Sigmoid colon (tissue), 7 donors: ENCODE measurements around the gene PUS1. TPM values are rescaled to one million over a fixed set of nuclear protein-coding genes. Genes with fewer than 3 reads are reported as not detected.

Experiments used
- DNase-seq: peaks from one replicate; pipeline ENCODE4 v3.0.0-alpha.2; 2019
- H3K27ac ChIP-seq, 4 donors: fragments of 200-600 bp; sonication (generic); one replicate each; pipeline ENCODE4 v1.5.1; 2016 to 2019; ENCODE audit warnings: mild to moderate bottlenecking in 1 of 4
- H3K27me3 ChIP-seq, 3 donors: fragments of 200-600 bp; sonication (generic); one replicate each; pipeline ENCODE4 v1.5.1; 2019; ENCODE audit warnings: mild to moderate bottlenecking in 1 of 3
- H3K36me3 ChIP-seq, 4 donors: fragments of 200-600 bp; sonication (generic); one replicate each; pipeline ENCODE4 v1.5.1; 2016 to 2019
- H3K4me1 ChIP-seq, 4 donors: fragments of 200-600 bp; sonication (generic); one replicate each; pipeline ENCODE4 v1.5.1; 2017 to 2019
- H3K4me3 ChIP-seq, 4 donors: fragments of 200-600 bp; sonication (generic); one replicate each; pipeline ENCODE4 v1.5.1; 2017 to 2019; ENCODE audit warnings: mild to moderate bottlenecking in 2 of 4, moderate library complexity in 1 of 4
- H3K9me3 ChIP-seq, 4 donors: fragments of 200-600 bp in 3 of 4; sonication (generic) in 3 of 4; one replicate each; pipeline versions ENCODE4 v1.5.1 to v1.6.1; 2013 to 2019
- CTCF ChIP-seq, 4 experiments: fragments of 450-650 bp in 3 of 4; fragments of 200-600 bp in 1 of 4; IDR thresholded peaks; one replicate each; pipeline ENCODE4 v1.5.1; 2016 to 2019; ENCODE audit warnings: antibody characterized with exemption in 4 of 4, mild to moderate bottlenecking in 3 of 4, moderate library complexity in 2 of 4
- EP300 ChIP-seq, 4 donors: sonication (generic); formaldehyde crosslinking; IDR thresholded peaks; one replicate each; pipeline ENCODE4 v1.6.1; 2017; ENCODE audit warnings: antibody characterized with exemption in 4 of 4
- POLR2A ChIP-seq, 2 donors: fragments of 450-650 bp; IDR thresholded peaks; one replicate each; pipeline ENCODE4 v1.6.1; 2016; ENCODE audit warnings: antibody characterized with exemption in 2 of 2, mild to moderate bottlenecking in 2 of 2, moderate library complexity in 2 of 2
- POLR2AphosphoS5 ChIP-seq, 4 donors: sonication (generic); formaldehyde crosslinking; IDR thresholded peaks; one replicate each; pipeline ENCODE4 v1.6.1; 2017; ENCODE audit warnings: antibody characterized with exemption in 4 of 4
- WGBS, 2 donors: extraction: QIAGEN DNeasy Blood & Tissue Kit; methylation state at CpG; one replicate each; pipeline ENCODE4 v1.1.7; 2013; 5-methylcytosine and 5-hydroxymethylcytosine counted together
- intact Hi-C: fragments of 100-400 bp; cut with DNase I; formaldehyde crosslinking; loops from one replicate; pipeline ENCODE4 v1.15.1; 2023
- polyA plus RNA-seq, 3 donors: library from polyadenylated mRNA; stranded (reverse); fragments of 200-250 nt; gene quantifications; one replicate each; pipeline ENCODE4 v1.2.3, GENCODE V29; 2013
- total RNA-seq, 4 donors: library from RNA; depleted of rRNA; stranded (reverse); fragments of >200 nt; gene quantifications; one replicate each; pipeline ENCODE4 v1.1.0, GENCODE V29; 2016
- donor health status: healthy with polysubstance abuse.
- donor health status: Bipolar disorder and iron deficiency.
- donor health status: healthy.

PUS1 gene
- total and polyA plus RNA-seq, 7 donors = 7.6 to 33.8 (median 9.1) TPM

GRCh38 chr12:131929581-131930456, 743 bp downstream of the PUS1 start:
- TF ChIP-seq POLR2A (IDR thresholded peaks at IDR 0.05) (no peak), CTCF (IDR thresholded peaks at IDR 0.05) (no peak), EP300 (IDR thresholded peaks at IDR 0.05) (no peak), POLR2AphosphoS5 (IDR thresholded peaks at IDR 0.05) (no peak)
- H3K9me3 ChIP-seq = no peaks in the 10 kb centered on the region
- no peaks in the 10 kb centered on the region for H3K27me3 ChIP-seq
- H3K4me3 ChIP-seq = peak overlapping the region; percentile 58 to 93 (median 88)
- peaks cover 0 to 31% (median 18%) of the 10 kb centered on the region in 4 donors for H3K36me3 ChIP-seq
- peak overlapping the region; percentile 61 to 94 (median 93) for H3K27ac ChIP-seq
- peaks cover 0 to 24% (median 16%) of the 10 kb centered on the region in 4 donors for H3K4me1 ChIP-seq
- WGBS, 2 donors = 1% methylated on average over 87 of the region's 87 CpGs
- intact Hi-C loops = loop anchor here (1.0 kb wide), 2 partner anchors 19 to 34 kb away; partner anchors contain the start of gene EP400
- DNase-seq = peak; percentile 68

- no peak for DNase-seq
- TF ChIP-seq EP300 (IDR thresholded peaks at IDR 0.05) = no peak
- no peak for TF ChIP-seq CTCF (IDR thresholded peaks at IDR 0.05)
- no peak for TF ChIP-seq POLR2A (IDR thresholded peaks at IDR 0.05)
- no peak for TF ChIP-seq POLR2AphosphoS5 (IDR thresholded peaks at IDR 0.05)
- Histone ChIP-seq H3K27me3 (no peaks in the 10 kb centered on the region), H3K27ac (no peak overlapping the region), H3K4me3 (peak overlapping the region; percentile 58 to 93 (median 88)), H3K9me3 (no peaks in the 10 kb centered on the region), H3K4me1 (peaks cover 0 to 24% (median 16%) of the 10 kb centered on the region in 4 donors), H3K36me3 (peaks cover 0 to 38% (median 22%) of the 10 kb centered on the region in 4 donors)
- WGBS, 2 donors = 74 to 75% methylated on average over 9 of the region's 9 CpGs
- intact Hi-C loops = no loop called here
Measured at GRCh38 chr12:131930510-131930909, 1.4 kb downstream of the PUS1 start.

- no peak for TF ChIP-seq CTCF (IDR thresholded peaks at IDR 0.05)
- TF ChIP-seq POLR2A (IDR thresholded peaks at IDR 0.05) = no peak
- TF ChIP-seq EP300 (IDR thresholded peaks at IDR 0.05) = no peak
Measured at GRCh38 chr12:131933387-131933786, 4.3 kb downstream of the PUS1 start.

GRCh38 chr12:131934535-131934934, 5.5 kb downstream of the PUS1 start:
- 94 to 95% methylated on average over 11 of the region's 11 CpGs for WGBS, 2 donors
- peaks cover 0 to 46% (median 23%) of the 10 kb centered on the region in 4 donors for H3K36me3 ChIP-seq

More at GRCh38 chr12:131933387-131933786, 4.3 kb downstream of the PUS1 start:
- Histone ChIP-seq H3K27me3 (no peaks in the 10 kb centered on the region), H3K27ac (no peak overlapping the region), H3K4me3 (no peak overlapping the region), H3K36me3 (peaks cover 0 to 41% (median 23%) of the 10 kb centered on the region in 4 donors), H3K4me1 (peaks cover 0 to 18% (median 16%) of the 10 kb centered on the region in 4 donors), H3K9me3 (no peaks in the 10 kb centered on the region)
- 96 to 97% methylated on average over 8 of the region's 8 CpGs for WGBS, 2 donors
- intact Hi-C loops = no loop called here
- no peak for DNase-seq

More at GRCh38 chr12:131934535-131934934, 5.5 kb downstream of the PUS1 start:
- Histone ChIP-seq H3K4me3 (no peak overlapping the region), H3K27me3 (no peaks in the 10 kb centered on the region), H3K4me1 (peaks cover 0 to 15% (median 13%) of the 10 kb centered on the region in 4 donors), H3K9me3 (no peaks in the 10 kb centered on the region), H3K27ac (no peak overlapping the region)
- no peak for DNase-seq
- TF ChIP-seq POLR2A (IDR thresholded peaks at IDR 0.05) = no peak
- TF ChIP-seq POLR2AphosphoS5 (IDR thresholded peaks at IDR 0.05) = no peak
- TF ChIP-seq CTCF (IDR thresholded peaks at IDR 0.05) = no peak
- TF ChIP-seq EP300 (IDR thresholded peaks at IDR 0.05) = no peak
- intact Hi-C loops = no loop called here
